Lower leg skin (tissue), 3 donors: ENCODE measurements around the gene MAP1LC3B.

Experiments used
- CTCF ChIP-seq, 3 donors: fragments of 450-650 bp; IDR thresholded peaks; one replicate each; pipeline ENCODE4 v1.5.1; 2016; ENCODE audit warnings: antibody characterized with exemption in 3 of 3, mild to moderate bottlenecking in 3 of 3, moderate library complexity in 2 of 3
- POLR2A ChIP-seq, 2 donors: fragments of 450-650 bp; IDR thresholded peaks; one replicate each; pipeline ENCODE4 v1.6.1; 2016 to 2017; ENCODE audit warnings: antibody characterized with exemption in 2 of 2, mild to moderate bottlenecking in 1 of 2, moderate library complexity in 1 of 2

DNA sequence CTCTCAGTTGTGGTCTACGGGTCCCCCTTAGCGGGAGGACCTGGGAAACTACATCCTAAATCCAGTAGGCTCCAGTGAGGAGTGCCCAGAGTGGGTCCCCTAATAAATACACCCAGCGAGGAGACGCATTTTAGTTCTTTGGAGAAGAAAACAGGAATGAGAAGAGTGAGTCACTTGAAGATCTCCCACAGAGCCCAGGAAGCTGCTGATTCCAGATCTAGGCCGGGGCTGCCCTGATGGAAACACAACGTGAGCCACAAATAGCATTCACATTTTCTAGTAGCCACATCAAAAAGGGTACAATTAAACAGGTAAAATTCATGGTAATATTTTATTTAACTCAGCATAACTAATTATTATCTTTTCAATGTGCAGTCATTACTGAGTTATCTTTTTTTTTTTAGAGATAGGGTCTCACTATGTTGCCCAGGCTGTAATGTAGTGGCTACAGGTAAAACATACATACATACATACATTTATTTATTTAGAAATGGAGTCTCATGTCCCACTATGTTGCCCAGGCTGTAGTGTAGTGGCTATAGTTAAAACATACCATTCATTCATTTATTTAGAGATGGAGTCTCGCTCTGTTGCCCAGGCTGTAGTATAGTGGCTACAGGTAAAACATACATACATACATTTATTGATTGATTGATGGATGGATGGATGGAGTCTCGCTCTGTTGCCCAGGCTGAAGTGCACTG is 30.1 kb upstream of the MAP1LC3B start:
- TF ChIP-seq CTCF (IDR thresholded peaks at IDR 0.05) (no peak), POLR2A (IDR thresholded peaks at IDR 0.05) (no peak)
